HL-60 (cell line): ENCODE data around the gene MINPP1.

Experiments used
- CTCF ChIP-seq: IDR thresholded peaks from one replicate; pipeline ENCODE4 v1.5.1; 2011; ENCODE audit warnings: low read length, control low read depth, inconsistent platforms; ENCODE audit not compliant: insufficient read depth
- GABPA ChIP-seq: IDR thresholded peaks from 2 replicates; pipeline ENCODE4 v1.6.1; 2012; ENCODE audit warnings: low read depth
- POLR2AphosphoS5 ChIP-seq: IDR thresholded peaks from 2 replicates; pipeline ENCODE4 v1.6.1; 2012; ENCODE audit warnings: low read depth
- REST ChIP-seq: IDR thresholded peaks from 2 replicates; pipeline ENCODE4 v1.6.1; 2012; ENCODE audit warnings: low read depth; ENCODE audit not compliant: insufficient replicate concordance
- SPI1 ChIP-seq: IDR thresholded peaks from 2 replicates; pipeline ENCODE4 v1.6.1; 2012; ENCODE audit warnings: low read depth, mild to moderate bottlenecking, borderline replicate concordance

DNA sequence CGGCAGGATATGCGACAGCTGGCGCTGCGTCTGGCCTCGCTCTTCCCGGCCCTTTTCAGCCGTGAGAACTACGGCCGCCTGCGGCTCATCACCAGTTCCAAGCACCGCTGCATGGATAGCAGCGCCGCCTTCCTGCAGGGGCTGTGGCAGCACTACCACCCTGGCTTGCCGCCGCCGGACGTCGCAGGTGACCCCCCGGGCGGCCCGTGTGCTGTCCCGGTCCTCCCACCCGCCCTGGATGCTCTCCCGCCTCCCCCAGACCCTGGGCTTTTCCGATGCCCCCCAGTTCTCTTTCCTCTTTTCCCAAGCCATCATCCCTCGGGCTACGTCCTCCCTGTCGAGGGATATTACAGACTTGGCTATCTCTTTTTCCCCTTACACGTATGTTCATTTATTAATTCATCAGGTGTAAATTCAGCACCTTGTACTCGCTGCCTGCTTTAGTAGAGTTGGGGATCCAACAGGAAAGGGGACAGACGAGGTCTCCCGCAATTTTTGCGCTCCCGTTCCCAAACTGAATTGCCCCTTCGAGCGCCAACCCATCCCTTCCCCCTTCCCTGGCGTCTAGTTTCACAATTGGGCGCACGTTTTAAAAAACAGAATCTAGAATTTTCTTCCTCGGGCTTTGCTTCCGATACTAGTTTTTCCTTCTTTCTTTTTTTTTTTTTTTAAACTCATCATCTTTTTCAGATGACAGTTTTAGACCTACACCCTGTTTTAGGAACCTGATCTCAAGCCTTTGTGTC lies 846 bp downstream of the MINPP1 start:
- TF ChIP-seq CTCF (peak; percentile 41), GABPA (no peak), REST (no peak), POLR2AphosphoS5 (no peak), SPI1 (no peak)
